NCI-H1048 (cell line): ENCODE data around the gene ZNF827.

Experiments used
- DNase-seq: peaks from one replicate; lab custom pipeline; 2025; lab: John Stamatoyannopoulos, UW

Gene ZNF827

DNA sequence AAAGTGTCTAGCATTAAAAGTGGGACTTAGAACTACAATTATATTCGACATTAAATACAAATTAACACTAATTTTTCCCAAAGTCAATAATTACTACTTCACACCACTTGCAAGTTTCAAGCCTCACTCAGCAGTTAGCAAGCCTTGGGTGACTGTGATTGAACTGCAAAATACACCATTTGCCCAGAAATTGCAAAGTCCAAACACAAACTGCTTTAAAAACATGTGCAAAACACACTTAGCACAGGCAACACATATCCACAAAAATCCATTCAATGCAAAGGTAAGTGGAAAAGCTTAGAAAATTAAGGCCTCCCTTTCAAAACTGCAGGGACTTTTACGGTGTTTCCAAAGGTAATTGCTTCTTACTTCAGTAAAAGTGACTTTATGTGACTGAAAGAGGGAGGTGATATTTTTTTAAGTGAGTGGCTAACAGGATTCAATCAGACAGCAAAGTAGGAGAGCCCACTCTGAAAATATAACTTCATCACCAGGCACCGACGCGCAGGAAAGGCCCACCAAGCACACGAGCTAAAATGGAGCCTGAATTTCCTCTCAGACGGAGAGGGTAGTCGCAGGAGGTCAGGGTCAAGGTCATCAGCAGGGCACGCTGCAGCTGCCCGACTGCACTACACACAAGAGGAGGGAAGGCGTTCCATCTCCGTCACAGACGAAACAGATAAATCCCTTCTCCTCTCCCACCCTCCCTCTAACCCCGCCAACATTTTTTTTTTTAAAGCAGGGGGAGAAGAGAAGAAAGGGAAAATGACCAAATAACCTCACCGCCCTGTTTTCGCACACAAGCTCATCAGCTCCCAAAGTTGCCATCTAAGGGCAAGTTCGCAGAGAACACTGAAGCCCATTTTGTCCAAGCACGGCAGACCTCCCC is 3.1 kb downstream of the ZNF827 start:
- no peak for DNase-seq

- no peak for DNase-seq
Measured at GRCh38 chr4:145934434-145935047, 4.1 kb downstream of the ZNF827 start.

GRCh38 chr4:145933134-145933533 is 5.5 kb downstream of the ZNF827 start:
- DNase-seq: no peak

DNA sequence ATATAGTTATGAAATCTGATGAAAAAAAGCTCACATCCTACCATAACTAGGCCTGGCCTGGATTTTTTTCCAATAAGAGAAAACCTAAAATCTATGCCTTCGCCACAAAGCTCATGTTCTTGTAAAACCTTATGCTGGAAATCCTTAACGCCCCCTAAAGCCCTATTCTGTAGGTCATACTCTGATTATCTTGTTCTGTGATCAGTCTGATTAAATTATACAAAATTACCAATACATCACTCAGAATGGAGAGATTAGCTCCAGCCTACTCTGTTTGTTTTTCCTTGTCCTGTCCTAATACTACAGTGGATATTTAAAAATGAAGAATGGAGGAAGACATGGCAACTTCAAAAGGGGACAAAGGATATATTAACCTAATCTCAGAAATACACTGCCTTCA is 7.2 kb downstream of the ZNF827 start:
- DNase-seq: no peak

GRCh38 chr4:145930592-145930991 is 8.0 kb downstream of the ZNF827 start:
- no peak for DNase-seq

GRCh38 chr4:145929415-145930178 is 9.0 kb downstream of the ZNF827 start:
- no peak for DNase-seq

DNA sequence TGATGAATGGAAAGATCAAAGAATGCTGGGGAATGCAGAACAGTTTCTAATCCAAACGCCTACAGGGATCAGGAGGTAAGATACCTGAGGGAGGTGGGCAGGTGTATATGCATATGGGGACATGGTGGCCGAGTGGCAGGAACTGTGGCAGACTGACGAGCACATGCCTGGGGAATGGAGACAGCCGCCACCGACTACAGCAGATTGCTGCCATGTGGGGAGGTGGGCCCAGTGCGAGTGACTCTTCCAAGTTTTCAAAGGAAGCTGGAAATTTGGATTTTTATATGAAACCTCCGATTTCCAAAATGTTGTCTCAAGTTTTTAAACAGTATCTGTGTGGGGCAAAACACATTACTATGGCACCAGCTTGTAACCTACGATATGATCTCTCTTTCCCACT is 9.9 kb downstream of the ZNF827 start:
- DNase-seq: no peak

DNA sequence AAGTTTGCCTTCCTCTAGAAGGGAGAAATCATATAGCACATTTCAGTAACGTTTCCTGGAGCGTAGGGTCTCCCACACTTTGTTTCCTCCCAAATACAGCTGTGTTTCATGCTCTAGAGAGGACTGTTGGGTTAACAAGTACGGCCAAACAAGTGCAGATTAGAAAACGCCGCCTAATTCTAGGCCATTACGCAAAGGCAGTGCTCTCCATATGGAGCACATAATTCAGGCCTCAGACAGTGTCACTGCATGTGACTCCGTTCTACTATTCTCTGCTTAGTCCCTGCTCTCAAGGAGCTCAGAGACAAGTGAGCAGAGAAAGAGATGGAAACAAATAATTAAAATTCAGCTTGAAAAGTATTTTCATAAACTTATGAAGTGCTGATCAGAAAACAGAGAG is 11.6 kb downstream of the ZNF827 start:
- DNase-seq: no peak

- no peak for DNase-seq
Measured at GRCh38 chr4:145921231-145921630, 17.4 kb downstream of the ZNF827 start.

- no peak for DNase-seq
Measured at GRCh38 chr4:145920205-145920604, 18.4 kb downstream of the ZNF827 start.

DNA sequence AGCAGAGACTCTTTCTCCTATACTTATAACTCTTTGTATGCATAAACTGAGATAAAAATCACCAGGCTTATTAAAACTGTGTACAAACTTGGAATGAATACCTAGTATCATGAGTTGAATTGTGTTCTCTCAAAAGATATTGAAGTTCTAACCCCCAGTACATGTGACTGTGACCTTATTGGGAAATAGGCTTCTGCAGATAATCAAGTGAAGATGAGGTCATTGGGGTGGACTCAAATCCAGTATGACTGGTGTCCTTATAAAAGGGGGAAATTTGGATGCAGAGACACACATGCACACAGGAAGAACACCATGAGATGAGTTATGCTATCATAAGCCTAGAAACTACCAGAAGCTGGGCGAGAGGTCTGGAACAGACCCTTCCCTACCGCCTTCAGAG is 26.2 kb downstream of the ZNF827 start:
- no peak for DNase-seq

DNA sequence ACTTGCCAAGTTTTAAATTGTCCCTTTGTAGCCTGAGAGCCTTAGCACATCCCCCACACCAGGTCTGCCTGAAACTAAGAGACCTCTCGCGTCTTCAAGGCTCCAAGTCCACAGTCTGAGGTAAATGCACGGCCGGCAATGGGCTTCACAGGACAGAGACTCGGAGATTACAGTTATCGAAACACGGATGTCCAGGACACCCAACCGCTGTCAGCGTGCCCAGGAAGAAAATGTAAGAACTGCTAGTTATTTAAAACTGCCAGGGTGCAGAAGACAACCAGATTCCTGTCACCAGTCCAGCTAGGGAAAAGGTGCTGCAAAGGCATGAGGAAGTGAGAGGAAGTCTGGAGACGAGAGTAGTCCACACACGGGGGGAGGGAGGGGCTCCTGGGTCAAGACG is 28.9 kb downstream of the ZNF827 start:
- DNase-seq: no peak

GRCh38 chr4:145909281-145909715 is 29.3 kb downstream of the ZNF827 start:
- DNase-seq: no peak

- DNase-seq: no peak
Measured at GRCh38 chr4:145907812-145908211, 30.8 kb downstream of the ZNF827 start.

GRCh38 chr4:145907390-145907789 is 31.2 kb downstream of the ZNF827 start:
- DNase-seq: no peak

DNA sequence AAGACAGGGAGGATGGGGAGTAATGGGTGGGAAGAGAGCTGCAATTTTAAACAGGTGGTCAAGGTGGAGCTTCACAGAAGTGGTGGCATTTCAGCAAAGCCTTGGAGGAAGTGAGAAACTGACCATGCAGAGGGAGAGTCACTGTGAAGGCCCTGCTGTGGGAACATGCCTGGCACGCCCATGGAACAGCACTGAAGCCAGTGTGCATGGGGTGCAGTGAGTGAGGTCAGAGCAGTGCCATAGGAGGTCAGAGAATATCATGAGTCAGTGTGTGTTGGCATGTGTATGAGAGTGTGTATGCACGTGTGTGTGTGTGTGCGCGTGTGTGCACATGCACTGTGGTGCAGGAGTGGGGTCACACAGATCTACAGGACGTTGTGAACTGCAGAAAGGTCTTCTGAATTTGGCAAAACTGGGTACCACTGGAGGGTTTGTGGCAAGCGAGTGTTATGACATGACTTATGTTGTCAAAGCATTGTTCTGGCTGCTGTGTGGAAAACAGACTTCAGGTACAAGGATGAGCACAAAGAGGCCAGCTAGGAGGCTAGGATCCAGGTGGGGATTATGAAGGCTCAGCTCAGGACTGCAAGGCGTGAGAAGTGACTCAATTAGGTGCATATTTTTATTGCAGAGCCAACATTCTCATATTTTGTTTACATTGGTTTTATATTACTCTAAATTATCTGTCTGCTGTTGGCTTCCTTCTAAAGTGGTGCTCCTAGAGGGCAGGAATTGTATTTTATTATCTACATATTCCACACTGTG is 34.0 kb downstream of the ZNF827 start:
- no peak for DNase-seq

DNA sequence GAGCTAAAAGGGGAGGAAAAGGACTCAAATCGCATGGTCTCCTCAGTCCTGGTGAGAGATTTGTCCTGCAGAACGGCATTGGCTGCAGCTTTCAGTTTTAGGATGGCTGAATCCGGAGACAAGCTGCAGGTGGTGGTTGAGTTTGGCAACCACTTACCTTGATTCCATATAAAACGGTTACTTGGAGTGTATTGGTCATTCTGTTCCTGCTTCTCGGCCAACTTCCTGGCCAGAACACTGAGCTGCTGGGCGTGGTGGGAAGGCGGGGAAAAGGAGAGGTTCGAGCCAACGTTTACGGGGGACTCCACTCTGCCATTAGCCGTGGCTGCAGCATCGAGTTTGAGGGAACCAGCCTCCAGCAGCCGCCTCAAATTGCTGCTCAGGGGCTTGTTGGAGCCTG is 36.1 kb downstream of the ZNF827 start:
- DNase-seq: no peak

DNA sequence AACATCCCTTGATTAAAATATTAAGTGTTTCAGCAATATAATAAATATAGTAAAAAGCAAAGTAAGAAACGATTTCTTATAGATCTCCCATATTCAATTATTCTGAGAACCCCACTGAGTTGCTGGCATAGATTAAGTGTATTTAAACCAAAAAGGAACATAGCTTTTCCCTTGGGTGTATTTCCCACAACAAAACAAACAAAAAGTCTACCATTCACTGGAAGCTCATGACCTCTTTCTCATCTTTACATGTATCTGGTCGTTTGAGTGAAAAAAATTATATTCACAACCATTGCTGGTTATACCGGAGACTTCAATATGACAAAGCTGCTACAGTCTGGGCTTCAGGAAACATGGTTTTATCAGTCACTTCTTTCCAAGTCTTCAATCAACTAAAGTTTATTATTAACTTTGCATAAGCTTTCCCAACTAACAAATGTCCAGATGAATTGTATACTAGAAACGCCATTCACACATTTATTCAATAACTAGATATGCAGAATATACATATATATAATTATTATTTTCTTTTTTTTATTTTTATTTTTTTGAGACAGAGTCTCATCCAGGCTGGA is 38.6 kb downstream of the ZNF827 start:
- no peak for DNase-seq

DNA sequence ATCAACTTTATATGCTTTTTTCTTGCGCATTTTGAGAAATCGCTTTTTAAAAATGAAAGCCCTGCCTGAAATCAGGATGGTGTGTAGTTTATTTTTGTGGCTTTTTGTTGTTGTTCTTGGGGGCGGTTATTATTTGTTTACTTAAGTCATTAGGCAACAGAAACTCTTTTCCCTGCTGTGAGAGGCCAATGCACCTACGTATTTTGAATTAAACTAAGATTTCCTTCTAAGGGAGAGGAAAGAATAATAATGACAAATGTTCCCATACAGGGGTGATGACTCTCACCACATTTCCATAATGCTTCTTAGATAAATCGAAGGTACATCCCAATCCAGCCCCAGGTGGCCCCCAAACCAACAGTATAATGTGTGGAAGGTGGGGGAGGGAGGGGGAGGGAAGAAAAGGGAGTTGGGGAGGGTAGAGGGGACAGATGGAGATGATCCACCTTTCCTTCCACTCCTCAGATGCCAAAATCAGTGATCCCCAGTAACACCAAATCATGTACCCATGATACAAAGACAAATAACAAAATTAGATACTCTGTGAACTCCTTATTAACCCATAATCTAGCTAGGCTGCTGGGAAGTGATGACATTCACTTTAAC is 39.6 kb downstream of the ZNF827 start:
- no peak for DNase-seq

GRCh38 chr4:145898466-145898865 is 40.2 kb downstream of the ZNF827 start:
- DNase-seq: no peak

DNA sequence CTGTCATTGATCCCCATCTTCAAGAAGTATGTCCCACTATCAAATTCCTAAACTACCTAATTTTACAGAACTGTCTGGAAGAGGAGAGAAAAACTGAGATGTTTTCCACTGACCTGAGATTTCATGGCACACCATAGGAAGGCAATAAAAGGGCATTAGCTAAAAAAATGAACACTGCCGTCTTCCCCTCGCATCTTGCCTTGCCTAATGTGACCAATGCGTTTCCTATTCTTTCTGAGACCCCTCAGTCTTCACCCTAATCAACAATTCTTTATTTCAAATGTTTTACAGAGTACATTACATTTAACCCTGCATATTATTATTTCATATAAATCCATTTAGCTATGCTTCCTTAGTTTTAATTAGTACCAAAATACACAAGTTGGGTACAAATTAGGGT is 43.6 kb downstream of the ZNF827 start:
- no peak for DNase-seq
